Measurements from ENCODE around the gene LCLAT1.

LCLAT1 gene

GRCh38 chr2:30421026-30421603 lies 25.9 kb upstream of the LCLAT1 start:
- H3K4me3 ChIP-seq (replicated peaks; ENCODE audit: low read depth, low read length) = no peak overlapping the region
- DNase-seq (ENCODE audit: extremely low read depth, insufficient read length) = no peak
- H3K36me3 ChIP-seq (ENCODE audit: control insufficient read depth, insufficient read depth, low read length) = no peaks in the 10 kb centered on the region
- no peak for TF ChIP-seq CTCF (IDR thresholded peaks at IDR 0.05; ENCODE audit: insufficient read depth, low read length, poor library complexity, severe bottlenecking)
- H3K27me3 ChIP-seq (replicated peaks; ENCODE audit: control insufficient read depth, insufficient read depth, low read length) = no peaks in the 10 kb centered on the region

- Histone ChIP-seq H3K4me3 (replicated peaks; ENCODE audit: low read depth, low read length) (no peak overlapping the region), H3K36me3 (ENCODE audit: control insufficient read depth, insufficient read depth, low read length) (no peaks in the 10 kb centered on the region), H3K27me3 (replicated peaks; ENCODE audit: control insufficient read depth, insufficient read depth, low read length) (no peaks in the 10 kb centered on the region)
- DNase-seq (ENCODE audit: extremely low read depth, insufficient read length) = no peak
- no peak for TF ChIP-seq CTCF (IDR thresholded peaks at IDR 0.05; ENCODE audit: insufficient read depth, low read length, poor library complexity, severe bottlenecking)
These were observed 25.2 kb upstream of the LCLAT1 start for GRCh38 chr2:30421604-30422443.

GRCh38 chr2:30422444-30423040 lies 24.5 kb upstream of the LCLAT1 start:
- H3K27me3 ChIP-seq (replicated peaks; ENCODE audit: control insufficient read depth, insufficient read depth, low read length) = no peaks in the 10 kb centered on the region
- TF ChIP-seq CTCF (IDR thresholded peaks at IDR 0.05; ENCODE audit: insufficient read depth, low read length, poor library complexity, severe bottlenecking) = no peak
- DNase-seq (ENCODE audit: extremely low read depth, insufficient read length) = no peak
- no peak overlapping the region for H3K4me3 ChIP-seq (replicated peaks; ENCODE audit: low read depth, low read length)
- no peaks in the 10 kb centered on the region for H3K36me3 ChIP-seq (ENCODE audit: control insufficient read depth, insufficient read depth, low read length)

- TF ChIP-seq CTCF (IDR thresholded peaks at IDR 0.05; ENCODE audit: insufficient read depth, low read length, poor library complexity, severe bottlenecking) = no peak
- Histone ChIP-seq H3K4me3 (replicated peaks; ENCODE audit: low read depth, low read length) (no peak overlapping the region), H3K36me3 (ENCODE audit: control insufficient read depth, insufficient read depth, low read length) (no peaks in the 10 kb centered on the region), H3K27me3 (replicated peaks; ENCODE audit: control insufficient read depth, insufficient read depth, low read length) (no peaks in the 10 kb centered on the region)
- no peak for DNase-seq (ENCODE audit: extremely low read depth, insufficient read length)
These were observed 22.8 kb upstream of the LCLAT1 start for GRCh38 chr2:30424231-30424630.

GRCh38 chr2:30425326-30425725 lies 21.7 kb upstream of the LCLAT1 start:
- H3K27me3 ChIP-seq (replicated peaks; ENCODE audit: control insufficient read depth, insufficient read depth, low read length) = no peaks in the 10 kb centered on the region
- H3K4me3 ChIP-seq (replicated peaks; ENCODE audit: low read depth, low read length) = no peak overlapping the region
- no peak for DNase-seq (ENCODE audit: extremely low read depth, insufficient read length)
- TF ChIP-seq CTCF (IDR thresholded peaks at IDR 0.05; ENCODE audit: insufficient read depth, low read length, poor library complexity, severe bottlenecking) = no peak
- no peaks in the 10 kb centered on the region for H3K36me3 ChIP-seq (ENCODE audit: control insufficient read depth, insufficient read depth, low read length)
